Measurements from ENCODE around the gene ZIC2.

ZIC2 gene

GRCh38 chr13:99972190-99972731, 9.3 kb upstream of the ZIC2 start:
- TF ChIP-seq POLR2AphosphoS5 (IDR thresholded peaks at IDR 0.05; ENCODE audit: low read depth, low read length) = no peak
- no peak for TF ChIP-seq SIN3A (IDR thresholded peaks at IDR 0.05; ENCODE audit: borderline replicate concordance, insufficient read depth, low read length)
- no peak for TF ChIP-seq TAF1 (IDR thresholded peaks at IDR 0.05; ENCODE audit: borderline replicate concordance, insufficient read depth, low read length)
- TF ChIP-seq REST (IDR thresholded peaks at IDR 0.05; ENCODE audit: insufficient read depth in 1 of 2, low read depth in 2 of 2, low read length in 2 of 2) = no peak
- no peak for TF ChIP-seq FOXP2 (optimal IDR thresholded peaks at IDR 0.05; ENCODE audit: borderline replicate concordance, extremely low read depth, extremely low read length, insufficient read depth)

GRCh38 chr13:99973163-99973807, 8.3 kb upstream of the ZIC2 start:
- TF ChIP-seq REST (IDR thresholded peaks at IDR 0.05; ENCODE audit: insufficient read depth in 1 of 2, low read depth in 2 of 2, low read length in 2 of 2) (no peak), TAF1 (IDR thresholded peaks at IDR 0.05; ENCODE audit: borderline replicate concordance, insufficient read depth, low read length) (no peak), FOXP2 (optimal IDR thresholded peaks at IDR 0.05; ENCODE audit: borderline replicate concordance, extremely low read depth, extremely low read length, insufficient read depth) (no peak), SIN3A (IDR thresholded peaks at IDR 0.05; ENCODE audit: borderline replicate concordance, insufficient read depth, low read length) (no peak), POLR2AphosphoS5 (IDR thresholded peaks at IDR 0.05; ENCODE audit: low read depth, low read length) (no peak)

GRCh38 chr13:99973808-99974185, 7.8 kb upstream of the ZIC2 start:
- TF ChIP-seq TAF1 (IDR thresholded peaks at IDR 0.05; ENCODE audit: borderline replicate concordance, insufficient read depth, low read length) (no peak), SIN3A (IDR thresholded peaks at IDR 0.05; ENCODE audit: borderline replicate concordance, insufficient read depth, low read length) (no peak), FOXP2 (optimal IDR thresholded peaks at IDR 0.05; ENCODE audit: borderline replicate concordance, extremely low read depth, extremely low read length, insufficient read depth) (no peak), POLR2AphosphoS5 (IDR thresholded peaks at IDR 0.05; ENCODE audit: low read depth, low read length) (no peak), REST (IDR thresholded peaks at IDR 0.05; ENCODE audit: insufficient read depth in 1 of 2, low read depth in 2 of 2, low read length in 2 of 2) (no peak)

- no peak for TF ChIP-seq REST (IDR thresholded peaks at IDR 0.05; ENCODE audit: insufficient read depth in 1 of 2, low read depth in 2 of 2, low read length in 2 of 2)
- no peak for TF ChIP-seq POLR2AphosphoS5 (IDR thresholded peaks at IDR 0.05; ENCODE audit: low read depth, low read length)
- no peak for TF ChIP-seq TAF1 (IDR thresholded peaks at IDR 0.05; ENCODE audit: borderline replicate concordance, insufficient read depth, low read length)
- TF ChIP-seq FOXP2 (optimal IDR thresholded peaks at IDR 0.05; ENCODE audit: borderline replicate concordance, extremely low read depth, extremely low read length, insufficient read depth) = no peak
- no peak for TF ChIP-seq SIN3A (IDR thresholded peaks at IDR 0.05; ENCODE audit: borderline replicate concordance, insufficient read depth, low read length)
Observed at GRCh38 chr13:99974296-99974938, 7.2 kb upstream of the ZIC2 start.

Measured in PFSK-1 (cell line).